HG02885 (cell line): ENCODE data around the gene P4HA1.
"Not testable (repeated sequence)": the region's sequence is repeated elsewhere in the genome, so short reads cannot be mapped to it uniquely, and the experiment has no call there.

ENCODE experiments used
- ATAC-seq: cut with Tn5 transposase; IDR thresholded peaks from one replicate; pipeline ENCODE4 v1.9.1; 2021; ENCODE audit warnings: mild to moderate bottlenecking; ENCODE audit not compliant: unreplicated experiment, poor library complexity

P4HA1 gene

DNA sequence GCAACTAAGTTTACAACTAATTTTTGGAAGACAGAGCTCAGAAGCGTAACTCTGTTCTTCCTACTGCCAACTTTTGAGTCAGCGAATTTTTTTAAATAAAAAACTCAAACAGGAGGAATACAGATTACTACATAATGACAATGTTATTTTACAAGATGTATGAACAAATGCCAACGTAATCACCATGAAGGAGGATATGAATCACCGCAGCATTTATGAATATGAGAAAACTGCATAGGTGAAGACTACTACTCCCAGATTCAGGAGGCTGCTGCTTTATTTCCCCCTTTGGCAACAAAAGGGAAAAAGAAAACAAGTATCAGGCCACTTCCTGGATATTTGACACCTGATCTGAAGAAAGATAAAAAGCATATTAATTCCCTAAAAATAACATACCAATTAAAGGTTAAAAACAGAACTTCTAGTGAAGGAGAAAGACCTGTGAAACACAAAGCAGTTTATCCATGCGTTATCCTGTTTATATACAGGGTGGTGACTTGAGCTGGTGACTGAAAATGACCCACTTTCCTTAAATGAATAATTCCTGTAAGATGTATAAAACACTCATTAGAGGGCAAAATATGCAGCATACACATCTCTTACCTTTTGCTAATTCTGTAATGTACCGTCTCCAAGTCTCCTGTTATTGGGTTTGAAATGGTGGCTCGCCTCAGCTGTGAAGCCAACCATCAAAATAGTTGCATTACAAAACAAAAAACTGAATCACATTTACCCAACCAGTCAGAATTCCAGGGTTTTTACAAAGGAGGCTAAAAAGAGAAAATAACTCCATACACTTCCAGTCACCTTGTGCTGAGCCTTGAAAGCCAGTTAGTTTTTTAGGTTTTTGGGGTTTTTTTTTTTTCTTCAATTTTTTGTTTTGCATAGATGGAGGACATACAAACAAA, 52.0 kb downstream of the P4HA1 start:
- ATAC-seq, result no peak

GRCh38 chr10:73043766-73044377, 52.8 kb downstream of the P4HA1 start:
- no peak for ATAC-seq

- no peak for ATAC-seq
These were observed 53.3 kb downstream of the P4HA1 start for GRCh38 chr10:73043319-73043718.

- no peak for ATAC-seq
These were observed 54.5 kb downstream of the P4HA1 start for GRCh38 chr10:73042130-73042529.

DNA sequence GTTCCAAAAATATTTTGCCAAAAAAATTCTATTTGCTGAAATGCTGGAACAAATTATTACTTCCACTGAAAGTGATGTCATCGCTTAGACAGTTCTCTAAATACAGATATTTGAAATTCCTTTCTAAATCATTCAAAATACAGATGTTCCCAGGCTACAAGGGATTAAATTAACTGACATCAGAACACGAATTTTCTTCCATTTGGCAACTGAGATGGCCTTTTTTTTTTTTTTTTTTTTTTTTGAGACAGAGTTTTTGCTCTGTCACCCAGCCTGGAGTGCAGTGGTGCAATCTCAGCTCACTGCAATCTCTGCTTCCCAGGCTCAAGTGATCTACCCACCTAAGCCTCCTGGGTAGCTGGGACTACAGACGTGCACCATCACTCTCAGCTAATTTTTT, 57.0 kb downstream of the P4HA1 start:
- ATAC-seq, result no peak

GRCh38 chr10:73036285-73036684, 60.4 kb downstream of the P4HA1 start:
- not testable (repeated sequence) for ATAC-seq

DNA sequence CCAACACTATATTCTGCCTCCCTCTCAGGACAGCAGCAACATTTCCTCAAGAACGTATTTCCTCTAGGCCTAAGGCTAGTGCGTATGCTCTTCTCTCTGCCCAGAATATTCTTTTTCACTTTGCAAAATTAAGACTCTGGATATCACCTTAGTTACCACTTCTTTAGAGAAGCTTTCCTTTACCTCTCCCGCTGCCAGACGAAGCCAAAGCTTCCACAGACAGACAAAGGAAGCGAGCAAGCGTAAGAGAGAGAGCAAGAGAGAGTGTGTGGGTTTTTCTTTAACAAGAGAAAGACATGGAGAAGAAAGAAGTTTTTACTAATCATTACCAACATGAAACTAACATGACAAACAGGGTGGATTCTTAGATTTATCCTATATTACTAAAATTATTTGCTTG, 64.1 kb downstream of the P4HA1 start:
- ATAC-seq, result no peak

DNA sequence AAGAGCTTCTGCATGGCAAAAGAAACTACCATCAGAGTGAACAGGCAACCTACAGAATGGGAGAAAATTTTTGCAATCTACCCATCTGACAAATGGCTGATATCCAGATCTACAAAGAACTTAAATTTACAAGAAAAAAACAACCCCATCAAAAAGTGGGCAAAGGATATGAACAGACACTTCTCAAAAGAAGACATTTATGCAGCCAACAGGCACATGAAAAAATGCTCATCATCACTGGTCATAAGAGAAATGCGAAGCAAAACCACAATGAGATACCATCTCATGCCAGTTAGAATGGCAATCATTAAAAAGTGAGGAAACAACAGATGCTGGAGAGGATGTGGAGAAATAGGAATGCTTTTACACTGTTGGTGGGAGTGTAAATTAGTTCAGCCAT, 70.0 kb downstream of the P4HA1 start:
- ATAC-seq, result not testable (repeated sequence)

- ATAC-seq, result not testable (repeated sequence)
These were observed 73.1 kb downstream of the P4HA1 start for GRCh38 chr10:73023455-73024070.

- ATAC-seq, result not testable (repeated sequence)
These were observed 73.7 kb downstream of the P4HA1 start for GRCh38 chr10:73022961-73023360.

- ATAC-seq, result not testable (repeated sequence)
These were observed 75.0 kb downstream of the P4HA1 start for GRCh38 chr10:73021538-73022164.

DNA sequence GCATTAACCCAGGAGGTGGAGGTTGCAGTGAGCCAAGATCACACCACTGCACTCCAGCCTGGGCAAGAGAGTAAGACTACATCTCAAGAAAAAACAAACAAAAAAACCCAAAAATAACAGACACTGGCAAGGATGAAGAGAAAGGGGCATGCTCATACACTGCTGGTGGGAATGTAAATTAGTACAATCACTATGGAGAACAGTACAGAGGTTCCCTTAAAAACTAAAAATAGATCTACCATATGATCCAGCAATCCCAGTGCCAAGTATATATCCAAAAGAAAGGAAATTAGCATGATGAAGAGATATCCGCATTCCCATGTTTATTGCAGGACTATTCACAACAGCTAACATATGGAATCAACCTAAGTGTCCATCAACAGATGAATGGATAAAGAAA, 75.6 kb downstream of the P4HA1 start:
- no peak for ATAC-seq

DNA sequence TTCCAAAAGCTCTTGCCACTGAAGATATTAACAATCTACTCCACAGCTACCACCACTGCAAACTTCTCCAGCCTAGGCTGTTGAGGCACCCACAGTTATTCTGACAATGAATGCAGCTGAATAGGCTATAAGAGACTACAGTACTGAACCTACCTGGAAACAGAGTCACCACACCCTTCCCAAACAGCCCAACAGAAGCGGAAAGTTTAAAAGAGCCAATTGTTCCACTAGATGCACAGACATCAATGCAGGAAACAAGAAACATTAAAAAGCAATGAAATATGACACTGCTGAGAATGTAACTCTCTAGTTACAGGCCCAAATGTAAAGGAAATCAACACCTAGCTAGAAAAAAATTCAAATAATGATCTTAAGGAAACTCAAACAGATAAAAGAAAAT, 77.6 kb downstream of the P4HA1 start:
- no peak for ATAC-seq

DNA sequence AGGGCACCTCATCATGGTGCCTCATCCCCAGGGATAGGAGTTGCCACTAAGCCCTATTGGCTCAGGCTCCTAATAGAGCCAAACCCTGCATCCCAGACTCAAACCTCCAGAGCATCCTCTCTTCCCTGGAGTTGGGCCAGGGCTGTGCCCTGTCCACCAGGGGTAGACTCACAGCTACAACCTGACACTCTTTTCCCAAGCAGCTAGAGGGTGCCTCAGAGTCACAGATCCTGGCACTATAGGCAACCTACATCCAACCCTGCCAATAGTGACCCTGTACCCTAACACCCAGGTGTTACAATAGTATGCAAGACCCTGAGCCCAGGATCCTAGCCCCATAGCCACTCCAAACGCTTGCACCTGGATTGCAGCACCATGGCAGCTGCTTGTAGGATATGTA, 78.0 kb downstream of the P4HA1 start:
- ATAC-seq, result no peak

DNA sequence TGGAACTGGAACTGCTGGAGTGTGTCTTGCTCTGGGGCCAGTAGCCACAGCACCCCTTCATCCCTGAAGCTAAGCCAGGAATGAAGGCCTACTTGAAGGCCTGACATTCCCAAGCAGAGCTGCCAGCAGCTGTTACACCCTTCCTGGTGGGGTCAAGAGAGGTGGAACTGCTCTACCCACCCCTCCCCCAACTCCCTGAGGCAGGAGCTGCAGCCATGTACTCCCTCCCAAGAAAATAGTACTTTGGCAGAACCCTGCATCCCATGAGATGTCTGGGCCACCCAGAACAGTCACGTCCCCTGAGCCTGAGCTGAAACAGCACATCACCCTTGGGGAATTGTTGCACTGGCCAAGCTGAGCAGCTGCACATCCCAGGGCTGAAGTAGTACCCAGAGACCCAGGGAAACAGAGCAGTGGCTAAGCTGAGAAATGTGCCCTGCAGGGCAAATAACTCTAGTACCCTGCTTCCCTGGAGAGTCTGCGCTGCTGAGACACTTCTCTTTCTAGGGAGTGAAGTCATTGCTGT, 78.6 kb downstream of the P4HA1 start:
- ATAC-seq, result no peak

DNA sequence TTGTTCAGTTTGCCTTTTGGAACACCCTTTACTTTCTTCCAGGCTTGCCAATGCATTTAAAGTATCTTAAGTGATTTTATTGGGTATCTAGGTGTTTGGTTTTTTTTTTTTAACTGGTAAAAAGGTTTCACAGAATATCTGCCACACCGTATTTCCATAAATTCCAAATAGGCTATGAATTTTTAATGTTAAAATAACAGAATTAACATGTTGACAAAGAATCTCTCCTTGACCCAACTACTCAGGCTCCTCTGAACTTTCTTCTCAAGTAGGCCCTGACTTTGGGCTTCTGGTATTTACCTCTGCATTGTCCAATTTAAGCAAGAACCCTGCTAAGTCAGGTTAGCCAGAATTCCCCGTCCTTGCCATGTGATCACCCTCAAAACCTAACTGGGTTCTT, 80.9 kb downstream of the P4HA1 start:
- no peak for ATAC-seq

DNA sequence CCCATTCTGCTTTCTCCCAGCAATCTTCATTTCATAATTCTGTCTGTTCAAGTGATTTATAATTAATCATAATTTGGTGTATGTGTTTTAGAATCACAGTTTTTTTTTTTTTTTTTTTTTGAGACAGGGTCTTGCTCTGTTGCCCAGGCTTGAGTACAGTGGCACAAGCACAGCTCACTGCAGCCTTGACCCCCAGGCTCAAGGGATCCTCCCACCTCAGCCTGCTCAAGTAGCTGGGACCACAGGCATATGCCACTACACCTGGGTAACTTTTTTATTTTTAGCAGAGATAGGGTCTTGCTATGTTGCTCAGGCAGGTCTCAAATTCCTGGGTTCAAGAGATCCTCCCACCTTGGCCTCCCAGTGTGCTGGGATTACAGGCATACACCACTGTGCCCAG, 92.8 kb downstream of the P4HA1 start:
- ATAC-seq, result no peak

- no peak for ATAC-seq
These were observed 95.7 kb downstream of the P4HA1 start for GRCh38 chr10:73000973-73001372.

- no peak for ATAC-seq
These were observed 99.6 kb downstream of the P4HA1 start for GRCh38 chr10:72997099-72997498.

GRCh38 chr10:72995459-72995858, 101.2 kb downstream of the P4HA1 start:
- not testable (repeated sequence) for ATAC-seq

- not testable (repeated sequence) for ATAC-seq
These were observed 106.9 kb downstream of the P4HA1 start for GRCh38 chr10:72989771-72990170.
